ENCODE results near the gene GPX3.

DNA sequence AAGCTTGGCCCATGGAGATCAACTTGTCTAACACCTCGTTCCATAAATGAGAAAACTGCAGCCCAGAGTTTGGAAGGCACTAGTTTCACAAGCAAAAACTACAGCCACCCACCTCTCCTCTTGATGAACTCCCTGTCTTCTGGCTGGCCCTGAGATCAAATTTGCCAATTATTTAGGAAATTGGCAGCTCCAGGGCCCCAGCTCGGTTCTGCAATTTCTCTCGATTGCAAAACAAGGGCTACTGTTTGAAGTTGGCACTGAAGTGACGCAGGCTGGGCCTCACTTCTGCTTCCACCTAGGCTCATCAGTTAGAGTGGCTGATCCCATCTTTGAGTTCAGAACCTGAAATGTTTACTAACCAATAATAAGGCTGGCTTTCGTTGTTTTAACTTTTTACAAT lies 3.7 kb upstream of the GPX3 start:
- no peak for TF ChIP-seq CTCF (IDR thresholded peaks at IDR 0.05)
- no peak for TF ChIP-seq ZFX (IDR thresholded peaks at IDR 0.05; ENCODE audit: borderline replicate concordance)

All from 22Rv1 (cell line).